H1 (cell line): ENCODE measurements around the gene TXLNB. TPM values are rescaled to one million over a fixed set of nuclear protein-coding genes. Genes with fewer than 3 reads are reported as not detected.

Experiments
- CTCF ChIA-PET: fragments of 300-600 bp; sonication (Branson Sonifier 250); formaldehyde crosslinking; loops from one replicate; lab custom pipeline; 2021; ENCODE audit not compliant: partially characterized antibody; lab: Charles Lee
- POLR2A ChIA-PET: fragments of 300-600 bp; sonication (Branson Sonifier 250); formaldehyde crosslinking; loops from one replicate; lab custom pipeline; 2021; ENCODE audit warnings: inconsistent platforms; ENCODE audit not compliant: partially characterized antibody; lab: Charles Lee
- DNase-seq, 2 experiments: peaks; one replicate each; pipeline versions ENCODE4 v3.0.0 to v3.0.0-alpha.2; 2010 to 2022; ENCODE audit warnings: low spot score in 2 of 2, low read depth in 1 of 2, mixed read lengths in 1 of 2
- FAIRE-seq: peaks from 2 replicates; lab custom pipeline; 2011; peaks lifted over from hg19 to GRCh38; lab: Jason Lieb, UNC
- H2AFZ ChIP-seq: 2 replicates; pipeline ENCODE4 v1.8.1; 2012; ENCODE audit warnings: low read length, inconsistent platforms
- H2AK5ac ChIP-seq: 2 replicates; pipeline ENCODE4 v1.6.1; 2013; ENCODE audit warnings: low read depth, low read length
- H2BK120ac ChIP-seq: replicated peaks from 2 replicates; pipeline ENCODE3; 2013; ENCODE audit warnings: low read depth, low read length, inconsistent platforms
- H2BK12ac ChIP-seq: 2 replicates; pipeline ENCODE4 v1.6.1; 2013; ENCODE audit warnings: low read depth, low read length
- H2BK15ac ChIP-seq: 2 replicates; pipeline ENCODE4 v1.6.1; 2013; ENCODE audit warnings: low read length
- H2BK20ac ChIP-seq: 2 replicates; pipeline ENCODE4 v1.6.1; 2013; ENCODE audit warnings: low read length
- H2BK5ac ChIP-seq: 2 replicates; pipeline ENCODE4 v1.6.1; 2013; ENCODE audit warnings: low read depth, low read length
- H3K14ac ChIP-seq: 2 replicates; pipeline ENCODE4 v1.6.1; 2013; ENCODE audit warnings: inconsistent platforms; ENCODE audit not compliant: insufficient read length
- H3K18ac ChIP-seq: 2 replicates; pipeline ENCODE4 v1.6.1; 2013; ENCODE audit warnings: low read length; ENCODE audit errors: extremely low read depth
- H3K23ac ChIP-seq: 2 replicates; pipeline ENCODE4 v1.6.1; 2013; ENCODE audit warnings: inconsistent platforms; ENCODE audit not compliant: insufficient read length
- H3K23me2 ChIP-seq: 2 replicates; pipeline ENCODE4 v1.6.1; 2013; ENCODE audit warnings: low read depth, low read length
- H3K27ac ChIP-seq: 2 replicates; pipeline ENCODE4 v1.6.1; 2011; ENCODE audit warnings: low read depth, low read length, inconsistent platforms
- H3K27me3 ChIP-seq, 4 experiments: replicated peaks in 1 of 4; 1 replicate in 1 of 4; 2 replicates in 3 of 4; pipeline versions ENCODE4 v1.6.1 to v1.8.1; 2011 to 2013; ENCODE audit warnings: low read length in 3 of 4, mild to moderate bottlenecking in 3 of 4, inconsistent platforms in 2 of 4, mixed read lengths in 2 of 4, moderate library complexity in 1 of 4; ENCODE audit not compliant: control insufficient read depth in 3 of 4, insufficient read depth in 3 of 4; ENCODE audit errors: extremely low read depth in 1 of 4
- H3K36me3 ChIP-seq, 4 experiments: 2 replicates each; pipeline versions ENCODE4 v1.6.1 to v1.8.1; 2011 to 2013; ENCODE audit warnings: mild to moderate bottlenecking in 4 of 4, low read length in 3 of 4, moderate library complexity in 2 of 4, control low read depth in 1 of 4, inconsistent platforms in 1 of 4; ENCODE audit not compliant: insufficient read depth in 4 of 4, control insufficient read depth in 2 of 4
- H3K4ac ChIP-seq: replicated peaks from 2 replicates; pipeline ENCODE3; 2013; ENCODE audit warnings: low read length, low read depth, mixed read lengths, inconsistent platforms; ENCODE audit not compliant: insufficient read length
- H3K4me1 ChIP-seq, 4 experiments: replicated peaks in 1 of 4; 1 replicate in 1 of 4; 2 replicates in 3 of 4; pipeline versions ENCODE4 v1.6.1 to v1.8.1; 2011 to 2013; ENCODE audit warnings: low read length in 3 of 4, inconsistent platforms in 2 of 4, mixed read lengths in 1 of 4; ENCODE audit not compliant: insufficient read depth in 4 of 4, control insufficient read depth in 3 of 4
- H3K4me2 ChIP-seq, 2 experiments: 2 replicates each; pipeline versions ENCODE4 v1.6.1 to v1.8.1; 2011 to 2013; ENCODE audit warnings: low read depth in 2 of 2, low read length in 2 of 2, control low read depth in 1 of 2, inconsistent platforms in 1 of 2, mild to moderate bottlenecking in 1 of 2; ENCODE audit not compliant: insufficient read depth in 1 of 2
- H3K4me3 ChIP-seq, 4 experiments: fragments of 200-600, 300-600 bp in 1 of 4; sonication (generic), shearing (Covaris generic), sonication (Bioruptor Twin) in 1 of 4; 2 replicates each; pipeline versions ENCODE4 v1.5.1 to v1.8.1; 2011 to 2016; ENCODE audit warnings: low read length in 4 of 4, low read depth in 3 of 4, control low read depth in 2 of 4, inconsistent platforms in 2 of 4, mild to moderate bottlenecking in 2 of 4, mixed read lengths in 1 of 4, moderate library complexity in 1 of 4; ENCODE audit not compliant: insufficient read depth in 2 of 4; ENCODE audit errors: extremely low read depth in 1 of 4
- H3K56ac ChIP-seq: replicated peaks from 2 replicates; pipeline ENCODE3; 2013; ENCODE audit warnings: low read depth, mild to moderate bottlenecking, mixed read lengths, low read length, inconsistent platforms; ENCODE audit not compliant: insufficient read length
- H3K79me1 ChIP-seq: 2 replicates; pipeline ENCODE4 v1.6.1; 2013; ENCODE audit warnings: low read depth, low read length, control low read depth
- H3K79me2 ChIP-seq, 2 experiments: 2 replicates each; pipeline versions ENCODE4 v1.6.1 to v1.8.1; 2012 to 2013; ENCODE audit warnings: low read length in 2 of 2, mild to moderate bottlenecking in 2 of 2, inconsistent platforms in 1 of 2; ENCODE audit not compliant: insufficient read depth in 2 of 2, control insufficient read depth in 1 of 2
- H3K9ac ChIP-seq, 4 experiments: replicated peaks in 1 of 4; 1 replicate in 1 of 4; 2 replicates in 3 of 4; pipeline versions ENCODE4 v1.6.1 to v1.8.1; 2011 to 2013; ENCODE audit warnings: low read depth in 3 of 4, low read length in 3 of 4, control low read depth in 2 of 4, mild to moderate bottlenecking in 2 of 4, moderate library complexity in 2 of 4, inconsistent platforms in 1 of 4; ENCODE audit errors: extremely low read depth in 1 of 4
- H3K9me3 ChIP-seq, 2 experiments: 2 replicates each; pipeline versions ENCODE4 v1.6.1 to v1.8.1; 2012 to 2013; ENCODE audit warnings: mild to moderate bottlenecking in 2 of 2, moderate library complexity in 2 of 2, control low read depth in 1 of 2, inconsistent platforms in 1 of 2, low read depth in 1 of 2, low read length in 1 of 2, mixed read lengths in 1 of 2; ENCODE audit not compliant: insufficient read depth in 2 of 2
- H4K20me1 ChIP-seq, 2 experiments: replicated peaks in 1 of 2; 2 replicates each; pipeline versions ENCODE3 to v1.8.1; 2011 to 2013; ENCODE audit warnings: inconsistent platforms in 2 of 2, low read length in 2 of 2, mild to moderate bottlenecking in 1 of 2; ENCODE audit not compliant: insufficient read depth in 2 of 2, control insufficient read depth in 1 of 2
- H4K5ac ChIP-seq: 2 replicates; pipeline ENCODE4 v1.6.1; 2013; ENCODE audit warnings: low read length, low read depth, mixed read lengths, inconsistent platforms; ENCODE audit not compliant: insufficient read length
- H4K8ac ChIP-seq: 2 replicates; pipeline ENCODE4 v1.8.0; 2013; ENCODE audit warnings: mild to moderate bottlenecking, moderate library complexity, low read length, inconsistent platforms; ENCODE audit not compliant: insufficient read depth; ENCODE audit errors: extremely low read depth
- H4K91ac ChIP-seq: replicated peaks from 2 replicates; pipeline ENCODE3; 2013; ENCODE audit warnings: low read length, mixed read lengths, inconsistent platforms; ENCODE audit not compliant: insufficient read length
- BRCA1 ChIP-seq: IDR thresholded peaks from 2 replicates; pipeline ENCODE4 v1.6.1; 2012; ENCODE audit warnings: low read depth, low read length, improper control_type of control experiment
- CBX8 ChIP-seq: fragments of 300-800, 300-1000 bp; sonication (generic); IDR thresholded peaks from 2 replicates; pipeline ENCODE4 v1.7.1; 2016; ENCODE audit warnings: low read depth, low read length, borderline replicate concordance
- CHD2 ChIP-seq: IDR thresholded peaks from 2 replicates; pipeline ENCODE4 v1.6.1; 2012; ENCODE audit warnings: low read length, improper control_type of control experiment
- HDAC6 ChIP-seq: IDR thresholded peaks from one replicate; pipeline ENCODE4 v1.7.1; 2012; ENCODE audit warnings: low read depth, mild to moderate bottlenecking, inconsistent platforms, low read length, moderate library complexity
- JUN ChIP-seq: IDR thresholded peaks from 2 replicates; pipeline ENCODE4 v1.6.1; 2011; ENCODE audit warnings: low read depth, mild to moderate bottlenecking, improper control_type of control experiment, low read length
- POLR2A ChIP-seq, 2 experiments: IDR thresholded peaks; 1 replicate in 1 of 2; 2 replicates in 1 of 2; pipeline ENCODE4 v1.6.1; 2011; ENCODE audit warnings: low read depth in 2 of 2, low read length in 2 of 2, mild to moderate bottlenecking in 2 of 2; ENCODE audit errors: control extremely low read depth in 1 of 2
- POLR2AphosphoS5 ChIP-seq: IDR thresholded peaks from 2 replicates; pipeline ENCODE4 v1.6.1; 2011; ENCODE audit warnings: low read depth, low read length
- SUZ12 ChIP-seq: fragments of 200-600 bp; sonication (generic); IDR thresholded peaks from 2 replicates; pipeline ENCODE4 v1.6.1; 2012; ENCODE audit warnings: mild to moderate bottlenecking, inconsistent platforms, low read length, moderate library complexity, mixed read lengths
- TEAD4 ChIP-seq: IDR thresholded peaks from 2 replicates; pipeline ENCODE4 v1.6.1; 2012; ENCODE audit warnings: low read depth, low read length, inconsistent platforms, mixed read lengths
- WGBS, 2 experiments: shearing (Covaris generic) in 1 of 2; methylation state at CpG; one replicate each; pipeline versions ENCODE4 v1.1.6 to v1.1.7; 2013 to 2015; ENCODE audit warnings: low lambda C conversion rate in 2 of 2, mixed read lengths in 2 of 2, inconsistent platforms in 1 of 2, low coverage in 1 of 2, missing lambda C conversion rate in 1 of 2; ENCODE audit not compliant: insufficient replicate concordance in 2 of 2, insufficient coverage in 1 of 2, insufficient read length in 1 of 2; ENCODE audit errors: extremely low coverage in 1 of 2, missing lambda C conversion rate in 1 of 2; 5-methylcytosine and 5-hydroxymethylcytosine counted together
- polyA plus RNA-seq, 7 experiments: library from polyadenylated mRNA; depleted of rRNA in 3 of 7; stranded (reverse) in 5 of 7; unstranded in 2 of 7; fragments of >200 nt in 5 of 7; fragments of 200-250 nt in 2 of 7; gene quantifications; 1 replicate in 5 of 7; 2 replicates in 1 of 7; 4 replicates in 1 of 7; pipeline versions ENCODE4 v1.2.1 to v1.2.3, GENCODE V29; 2011 to 2013; ENCODE audit warnings: missing spikeins in 2 of 7, mixed read lengths in 2 of 7
- total RNA-seq: library from RNA; stranded (reverse); fragmentation: NEBNext Ultra II Directional; extraction: Animal tissue kit (Norgen Biotek cat#: 25700); gene quantifications from 2 replicates; pipeline ENCODE4 v1.2.1, GENCODE V29; 2021
- TF ChIP-seq, protein P1 (sequence below): IDR thresholded peaks from 2 replicates; pipeline ENCODE4 v1.6.1; 2011; ENCODE audit warnings: low read length, improper control_type of control experiment
- TF ChIP-seq, protein P2 (sequence below): IDR thresholded peaks from 2 replicates; pipeline ENCODE4 v1.6.1; 2012; ENCODE audit warnings: low read length, inconsistent platforms

The TXLNB gene
- total and polyA plus RNA-seq, 2 of the 8 experiments (the other 6 are each of a cell fraction or from before 2014, with no cell fraction given), result 0.05 to 0.17 TPM

DNA sequence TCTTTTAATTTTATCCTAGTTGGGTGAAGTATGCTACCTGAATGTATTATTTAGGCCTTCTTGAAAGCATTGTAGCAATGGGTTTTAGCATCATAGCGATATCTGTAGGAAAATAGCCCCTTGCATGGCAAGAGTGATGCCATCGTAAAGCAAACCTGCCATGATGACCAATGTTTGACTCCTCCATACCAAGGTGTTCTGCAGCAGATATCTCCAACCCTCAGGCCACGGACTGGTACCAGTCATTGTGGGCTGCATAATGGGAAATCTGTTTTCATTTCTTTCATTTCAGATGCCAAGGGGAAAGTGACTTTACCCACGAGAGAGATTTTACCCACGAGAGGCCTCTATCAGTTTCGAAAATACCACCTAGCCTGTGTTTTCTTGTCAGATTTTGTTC lies 6.2 kb downstream of the TXLNB start:
- no peaks in the 10 kb centered on the region for H3K79me1 ChIP-seq
- no peaks in the 10 kb centered on the region for H3K4me1 ChIP-seq
- no peaks in the 10 kb centered on the region for H3K23me2 ChIP-seq
- no peak overlapping the region for H4K91ac ChIP-seq
- H3K14ac ChIP-seq, result no peak overlapping the region
- H2BK15ac ChIP-seq, result no peak overlapping the region
- no peak overlapping the region for H2AFZ ChIP-seq
- no peak for TF ChIP-seq SUZ12
- no peak for TF ChIP-seq POLR2AphosphoS5
- TF ChIP-seq BRCA1, result no peak
- no peak for TF ChIP-seq POLR2A (IDR thresholded peaks at IDR 0.05; ENCODE audit: control extremely low read depth in 1 of 2, low read depth in 2 of 2, low read length in 2 of 2)
- no peak for TF ChIP-seq JUN
- TF ChIP-seq CBX8, result no peak
- no peak for TF ChIP-seq HDAC6
- no peak for TF ChIP-seq TEAD4
- TF ChIP-seq, protein P1, sequence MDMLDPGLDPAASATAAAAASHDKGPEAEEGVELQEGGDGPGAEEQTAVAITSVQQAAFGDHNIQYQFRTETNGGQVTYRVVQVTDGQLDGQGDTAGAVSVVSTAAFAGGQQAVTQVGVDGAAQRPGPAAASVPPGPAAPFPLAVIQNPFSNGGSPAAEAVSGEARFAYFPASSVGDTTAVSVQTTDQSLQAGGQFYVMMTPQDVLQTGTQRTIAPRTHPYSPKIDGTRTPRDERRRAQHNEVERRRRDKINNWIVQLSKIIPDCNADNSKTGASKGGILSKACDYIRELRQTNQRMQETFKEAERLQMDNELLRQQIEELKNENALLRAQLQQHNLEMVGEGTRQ, result no peak
- no peak for TF ChIP-seq CHD2
- TF ChIP-seq, protein P2, sequence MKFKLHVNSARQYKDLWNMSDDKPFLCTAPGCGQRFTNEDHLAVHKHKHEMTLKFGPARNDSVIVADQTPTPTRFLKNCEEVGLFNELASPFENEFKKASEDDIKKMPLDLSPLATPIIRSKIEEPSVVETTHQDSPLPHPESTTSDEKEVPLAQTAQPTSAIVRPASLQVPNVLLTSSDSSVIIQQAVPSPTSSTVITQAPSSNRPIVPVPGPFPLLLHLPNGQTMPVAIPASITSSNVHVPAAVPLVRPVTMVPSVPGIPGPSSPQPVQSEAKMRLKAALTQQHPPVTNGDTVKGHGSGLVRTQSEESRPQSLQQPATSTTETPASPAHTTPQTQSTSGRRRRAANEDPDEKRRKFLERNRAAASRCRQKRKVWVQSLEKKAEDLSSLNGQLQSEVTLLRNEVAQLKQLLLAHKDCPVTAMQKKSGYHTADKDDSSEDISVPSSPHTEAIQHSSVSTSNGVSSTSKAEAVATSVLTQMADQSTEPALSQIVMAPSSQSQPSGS, result no peak
- TF ChIP-seq, all 59 proteins: peak for 0
- H3K79me2 ChIP-seq, result no peaks in the 10 kb centered on the region
- H3K27ac ChIP-seq, result no peak overlapping the region
- FAIRE-seq (no peak), DNase-seq (no peak)
- H3K23ac ChIP-seq, result no peak overlapping the region
- H3K9ac ChIP-seq, result no peak overlapping the region
- 89% methylated on average over 6 of the region's 6 CpGs; no CpG with 5 or more reads in 1 of the 2 experiments for WGBS, 2 experiments
- no peak overlapping the region for H3K18ac ChIP-seq
- H3K4me2 ChIP-seq, result no peak overlapping the region
- no peak overlapping the region for H2BK5ac ChIP-seq
- H2AK5ac ChIP-seq, result no peak overlapping the region
- H3K9me3 ChIP-seq, result 0 out of 4 replicates have a peak, but pooled peaks cover 0 to 3% of the 10 kb centered on the region in 2 experiments
- no peak overlapping the region for H2BK12ac ChIP-seq
- ChIA-PET CTCF (no interaction called here), POLR2A (no interaction called here)
- no peak overlapping the region for H4K8ac ChIP-seq
- no peaks in the 10 kb centered on the region for H3K36me3 ChIP-seq
- no peak overlapping the region for H2BK20ac ChIP-seq
- no peaks in the 10 kb centered on the region for H3K27me3 ChIP-seq
- H3K4me3 ChIP-seq, result no peak overlapping the region
- H3K56ac ChIP-seq, result no peak overlapping the region
- no peak overlapping the region for H4K5ac ChIP-seq
- H3K4ac ChIP-seq, result no peak overlapping the region
- H2BK120ac ChIP-seq, result no peak overlapping the region
- H4K20me1 ChIP-seq, result no peaks in the 10 kb centered on the region
